HL-60 (cell line): Measurements from ENCODE around the gene TESMIN.
A peak's percentile ranks its signal among the peaks of the same experiment; 100 is the strongest.

Experiments used
- GABPA ChIP-seq: IDR thresholded peaks from 2 replicates; pipeline ENCODE4 v1.6.1; 2012; ENCODE audit warnings: low read depth
- POLR2AphosphoS5 ChIP-seq: IDR thresholded peaks from 2 replicates; pipeline ENCODE4 v1.6.1; 2012; ENCODE audit warnings: low read depth
- REST ChIP-seq: IDR thresholded peaks from 2 replicates; pipeline ENCODE4 v1.6.1; 2012; ENCODE audit warnings: low read depth; ENCODE audit not compliant: insufficient replicate concordance
- SPI1 ChIP-seq: IDR thresholded peaks from 2 replicates; pipeline ENCODE4 v1.6.1; 2012; ENCODE audit warnings: low read depth, mild to moderate bottlenecking, borderline replicate concordance
- TF ChIP-seq, protein P1 (sequence below): IDR thresholded peaks from one replicate; pipeline ENCODE4 v1.5.1; 2011; ENCODE audit warnings: low read length, control low read depth, inconsistent platforms; ENCODE audit not compliant: insufficient read depth

DNA sequence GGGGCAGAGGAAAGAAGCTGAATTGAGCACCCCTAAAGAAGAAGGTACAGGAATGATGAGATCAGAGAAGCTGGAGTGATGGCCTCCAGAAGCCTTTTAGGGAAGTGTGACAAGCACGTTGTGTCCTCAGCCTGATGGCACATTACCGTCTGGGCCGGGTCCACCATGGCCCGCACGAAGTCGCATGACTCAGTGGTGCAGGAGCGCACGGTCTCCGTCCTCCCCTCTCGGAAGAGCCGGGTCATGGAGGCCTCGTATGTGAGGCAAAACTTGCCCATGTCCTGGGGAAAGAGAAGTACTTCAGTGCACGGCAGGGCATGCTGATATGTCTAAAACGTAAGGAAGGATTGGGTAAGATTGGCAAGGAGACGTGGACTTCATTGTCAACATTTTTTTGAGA, 11.2 kb upstream of the TESMIN start:
- TF ChIP-seq POLR2AphosphoS5 = peak; percentile 30; the same call in 1 of the 2 replicates
- TF ChIP-seq, protein P1, sequence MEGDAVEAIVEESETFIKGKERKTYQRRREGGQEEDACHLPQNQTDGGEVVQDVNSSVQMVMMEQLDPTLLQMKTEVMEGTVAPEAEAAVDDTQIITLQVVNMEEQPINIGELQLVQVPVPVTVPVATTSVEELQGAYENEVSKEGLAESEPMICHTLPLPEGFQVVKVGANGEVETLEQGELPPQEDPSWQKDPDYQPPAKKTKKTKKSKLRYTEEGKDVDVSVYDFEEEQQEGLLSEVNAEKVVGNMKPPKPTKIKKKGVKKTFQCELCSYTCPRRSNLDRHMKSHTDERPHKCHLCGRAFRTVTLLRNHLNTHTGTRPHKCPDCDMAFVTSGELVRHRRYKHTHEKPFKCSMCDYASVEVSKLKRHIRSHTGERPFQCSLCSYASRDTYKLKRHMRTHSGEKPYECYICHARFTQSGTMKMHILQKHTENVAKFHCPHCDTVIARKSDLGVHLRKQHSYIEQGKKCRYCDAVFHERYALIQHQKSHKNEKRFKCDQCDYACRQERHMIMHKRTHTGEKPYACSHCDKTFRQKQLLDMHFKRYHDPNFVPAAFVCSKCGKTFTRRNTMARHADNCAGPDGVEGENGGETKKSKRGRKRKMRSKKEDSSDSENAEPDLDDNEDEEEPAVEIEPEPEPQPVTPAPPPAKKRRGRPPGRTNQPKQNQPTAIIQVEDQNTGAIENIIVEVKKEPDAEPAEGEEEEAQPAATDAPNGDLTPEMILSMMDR = no peak
- TF ChIP-seq GABPA = no peak
- no peak for TF ChIP-seq SPI1
- TF ChIP-seq REST = no peak
